ENCODE measurements around the gene COL9A3.

COL9A3 gene

GRCh38 chr20:62799036-62799435 lies 17.8 kb upstream of the COL9A3 start:
- DNase-seq = no peak

GRCh38 chr20:62799459-62799858 lies 17.4 kb upstream of the COL9A3 start:
- no peak for DNase-seq

GRCh38 chr20:62799873-62800272 lies 17.0 kb upstream of the COL9A3 start:
- DNase-seq = no peak

- DNase-seq = no peak
Measured at GRCh38 chr20:62800314-62801259, 16.3 kb upstream of the COL9A3 start.

- DNase-seq = no peak
Measured at GRCh38 chr20:62801284-62802010, 15.4 kb upstream of the COL9A3 start.

- no peak for DNase-seq
Measured at GRCh38 chr20:62802026-62802712, 14.7 kb upstream of the COL9A3 start.

- no peak for DNase-seq
Measured at GRCh38 chr20:62804021-62804626, 12.7 kb upstream of the COL9A3 start.

- no peak for DNase-seq
Measured at GRCh38 chr20:62804627-62805154, 12.2 kb upstream of the COL9A3 start, which contains the start of gene OGFR. OGFR (plus strand) TSS chr20:62804835; CDS start chr20:62804860, 25 bp downstream.

GRCh38 chr20:62805155-62805710 lies 11.6 kb upstream of the COL9A3 start:
- DNase-seq = no peak

- no peak for DNase-seq
Measured at GRCh38 chr20:62805711-62806382, 11.0 kb upstream of the COL9A3 start.

- DNase-seq = no peak
Measured at GRCh38 chr20:62806383-62807050, 10.3 kb upstream of the COL9A3 start.

- no peak for DNase-seq
Measured at GRCh38 chr20:62807444-62808210, 9.2 kb upstream of the COL9A3 start.

- DNase-seq = no peak
Measured at GRCh38 chr20:62808211-62808865, 8.5 kb upstream of the COL9A3 start.

GRCh38 chr20:62809530-62810428 lies 7.1 kb upstream of the COL9A3 start:
- DNase-seq = no peak

- DNase-seq = no peak
Measured at GRCh38 chr20:62811320-62811719, 5.5 kb upstream of the COL9A3 start.

GRCh38 chr20:62811720-62812119 lies 5.1 kb upstream of the COL9A3 start:
- DNase-seq = no peak

- no peak for DNase-seq
Measured at GRCh38 chr20:62812181-62812906, 4.5 kb upstream of the COL9A3 start.

GRCh38 chr20:62812907-62813200 lies 4.0 kb upstream of the COL9A3 start:
- no peak for DNase-seq
